SK-N-SH (cell line): Measurements from ENCODE around the gene ADCYAP1R1.

ENCODE experiments used
- CTCF ChIP-seq: fragments of 200-600 bp; sonication (generic); IDR thresholded peaks from 2 replicates; pipeline ENCODE4 v1.6.1; 2017; ENCODE audit warnings: antibody characterized with exemption, mild to moderate bottlenecking, moderate library complexity
- EP300 ChIP-seq, 2 experiments: IDR thresholded peaks; 2 replicates each; pipeline versions ENCODE4 v1.4.0 to v1.6.1; 2012; ENCODE audit warnings: borderline replicate concordance in 1 of 2, low read depth in 1 of 2, low read length in 1 of 2
- JUND ChIP-seq: IDR thresholded peaks from 2 replicates; pipeline ENCODE4 v1.4.0; 2012
- MAX ChIP-seq: IDR thresholded peaks from 2 replicates; pipeline ENCODE4 v1.4.0; 2012; ENCODE audit warnings: low read depth
- POLR2AphosphoS5 ChIP-seq: IDR thresholded peaks from 2 replicates; pipeline ENCODE4 v1.6.1; 2012; ENCODE audit warnings: low read depth, low read length
- RAD21 ChIP-seq: IDR thresholded peaks from 2 replicates; pipeline ENCODE4 v1.6.1; 2012; ENCODE audit warnings: mild to moderate bottlenecking, low read length
- RCOR1 ChIP-seq: fragments of 150-350 bp; IDR thresholded peaks from 2 replicates; pipeline ENCODE4 v1.6.1; 2017; ENCODE audit warnings: antibody characterized with exemption, low read length
- TEAD4 ChIP-seq: IDR thresholded peaks from 2 replicates; pipeline ENCODE4 v1.4.0; 2012; ENCODE audit warnings: mild to moderate bottlenecking, borderline replicate concordance; ENCODE audit not compliant: insufficient read depth
- USF1 ChIP-seq: IDR thresholded peaks from 2 replicates; pipeline ENCODE4 v1.4.0; 2012; ENCODE audit warnings: low read depth, borderline replicate concordance

GRCh38 chr7:31044529-31044928 lies 7.6 kb upstream of the ADCYAP1R1 start:
- TF ChIP-seq POLR2AphosphoS5 = no peak
- no peak for TF ChIP-seq CTCF
- TF ChIP-seq MAX = no peak
- no peak for TF ChIP-seq RCOR1
- TF ChIP-seq EP300 (IDR thresholded peaks at IDR 0.05; ENCODE audit: borderline replicate concordance in 1 of 2, low read depth in 1 of 2, low read length in 1 of 2) = no peak
- TF ChIP-seq RAD21 = no peak
- TF ChIP-seq JUND = no peak
- no peak for TF ChIP-seq USF1
- TF ChIP-seq TEAD4 = no peak
